Fibroblast of skin of left biceps (primary cell): ENCODE measurements around the gene NOX5.

ENCODE experiments used
- DNase-seq, 2 experiments: peaks; one replicate each; pipeline ENCODE4 v3.0.0-alpha.2; 2013; ENCODE audit warnings: low read depth in 2 of 2

Gene NOX5

GRCh38 chr15:68991723-68992122 is 22.8 kb upstream of the NOX5 start:
- no peak for DNase-seq

DNA sequence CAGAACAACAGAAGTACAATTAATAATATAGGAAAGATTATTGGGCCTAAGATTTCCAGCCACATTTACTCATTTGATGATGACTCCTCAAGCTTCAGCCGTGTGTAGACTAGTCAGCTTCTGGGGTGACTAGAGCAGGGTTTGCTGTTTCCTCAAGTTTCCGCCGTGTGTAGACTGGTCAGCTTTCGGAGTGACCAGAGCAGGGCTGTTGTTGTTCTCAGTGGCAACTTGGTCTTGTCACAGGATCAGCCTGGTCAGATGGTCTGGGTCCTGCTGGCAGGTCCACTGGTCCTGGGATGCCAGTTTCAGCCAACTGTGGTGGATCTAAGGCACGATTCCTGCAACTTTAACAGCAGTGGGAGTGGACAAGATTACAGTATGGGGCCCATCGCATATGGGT is 21.8 kb upstream of the NOX5 start:
- no peak for DNase-seq

DNA sequence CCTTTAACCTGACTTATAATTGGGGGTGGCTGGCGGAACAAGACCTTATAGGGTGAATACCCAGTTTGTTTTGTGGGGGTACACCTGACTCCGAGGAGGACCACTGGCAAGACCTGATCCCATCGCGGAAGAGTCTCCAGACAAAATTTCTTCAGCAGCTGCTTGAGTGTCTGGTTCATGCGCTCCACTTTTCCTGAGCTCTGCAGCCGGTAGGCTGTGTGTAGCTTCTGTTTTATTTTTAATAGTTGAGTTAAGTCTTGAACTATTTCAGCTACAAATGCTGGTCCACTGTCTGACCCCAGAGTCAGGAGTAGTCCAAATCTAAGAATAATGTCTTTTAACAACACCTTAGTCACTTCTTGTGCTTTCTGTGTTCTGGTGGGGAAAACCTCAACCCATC is 21.2 kb upstream of the NOX5 start:
- DNase-seq, result no peak

DNA sequence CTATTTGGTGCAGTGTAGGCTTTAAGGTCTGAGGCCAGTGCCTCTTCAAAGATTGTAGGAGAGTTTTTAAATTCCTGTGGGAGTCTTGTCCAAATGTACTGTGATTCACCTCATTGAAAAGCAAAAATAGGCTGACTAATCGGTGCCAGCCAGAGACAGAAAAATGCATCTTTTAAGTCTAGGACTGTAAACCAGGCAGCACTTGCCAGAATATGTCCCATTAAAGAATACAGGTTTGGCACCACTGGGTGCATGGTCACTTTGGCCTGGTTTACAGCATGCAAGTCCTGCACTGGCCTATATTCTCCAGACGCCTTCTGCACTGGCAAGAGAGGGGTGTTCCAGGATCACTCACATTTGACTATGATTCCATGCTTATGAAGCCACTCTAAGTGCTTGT is 20.3 kb upstream of the NOX5 start:
- DNase-seq, result no peak

- no peak for DNase-seq
Observed at GRCh38 chr15:68994981-68995761, 19.3 kb upstream of the NOX5 start.

- DNase-seq, result no peak
Observed at GRCh38 chr15:68997050-68997449, 17.4 kb upstream of the NOX5 start.

DNA sequence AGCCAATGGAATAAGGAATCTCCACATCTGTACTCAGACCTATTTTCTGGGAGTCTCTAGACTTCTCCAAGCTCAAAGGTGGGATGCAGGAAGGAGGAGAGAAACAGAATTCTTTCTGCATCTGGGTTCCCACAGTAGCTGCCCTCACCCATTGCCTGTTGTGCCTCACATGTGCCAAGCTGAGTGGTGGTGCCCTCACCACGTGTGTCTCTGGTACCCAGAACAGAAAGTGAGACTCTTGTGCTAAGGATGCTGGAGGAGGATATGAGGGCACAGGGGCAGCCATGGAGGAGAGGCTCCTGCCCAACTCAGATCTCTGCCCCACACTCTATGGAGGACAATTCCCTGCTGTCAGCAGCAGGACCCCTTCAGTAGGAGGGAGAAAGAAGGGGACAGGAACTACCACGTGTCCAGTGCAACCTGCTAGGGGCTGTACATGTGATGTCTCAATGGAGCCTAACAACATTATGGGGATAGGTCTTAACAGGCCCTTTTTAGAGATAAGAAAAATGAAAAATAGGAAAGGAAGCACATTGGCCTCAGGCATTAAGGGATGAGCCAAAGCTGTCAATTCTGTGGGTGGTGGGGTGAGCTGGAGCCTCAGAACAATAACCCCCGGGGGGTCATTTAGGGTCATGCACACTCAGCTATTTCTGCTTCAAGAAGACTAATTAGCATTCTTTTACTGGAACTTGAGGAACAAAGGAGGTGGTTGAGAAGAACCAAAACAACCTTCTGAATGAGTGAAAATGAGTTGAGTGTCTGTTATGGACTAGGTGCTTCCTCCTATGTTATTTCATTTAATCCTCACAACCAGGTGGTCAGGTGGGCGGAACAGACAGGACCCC is 16.3 kb upstream of the NOX5 start:
- no peak for DNase-seq

- DNase-seq, result no peak
Observed at GRCh38 chr15:68999091-68999490, 15.4 kb upstream of the NOX5 start.

GRCh38 chr15:69000091-69000490 is 14.4 kb upstream of the NOX5 start:
- no peak for DNase-seq

GRCh38 chr15:69000725-69001503 is 13.6 kb upstream of the NOX5 start:
- no peak for DNase-seq

GRCh38 chr15:69002783-69003182 is 11.7 kb upstream of the NOX5 start:
- DNase-seq, result no peak

GRCh38 chr15:69004011-69004410 is 10.5 kb upstream of the NOX5 start:
- DNase-seq, result no peak

GRCh38 chr15:69008056-69008455 is 6.4 kb upstream of the NOX5 start:
- no peak for DNase-seq

GRCh38 chr15:69009341-69009740 is 5.2 kb upstream of the NOX5 start:
- DNase-seq, result no peak

DNA sequence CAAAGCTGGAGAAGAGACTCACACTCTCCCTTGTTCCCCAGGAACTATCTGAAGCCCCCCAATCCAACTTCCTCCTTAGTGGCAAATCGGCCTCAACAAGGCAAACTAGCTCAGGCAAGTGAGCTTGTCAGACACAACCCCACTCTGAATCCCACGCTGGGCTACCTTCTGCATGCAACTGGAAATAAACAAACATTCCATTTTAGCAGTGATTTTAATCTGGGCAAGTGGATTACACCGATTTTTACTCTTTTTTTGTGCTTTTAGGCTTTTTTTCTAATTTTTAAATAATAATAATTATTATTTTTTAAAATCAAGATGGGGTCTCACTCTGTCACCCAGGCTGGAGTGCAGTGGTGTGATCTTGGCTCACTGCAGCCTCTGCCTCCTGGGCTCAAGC is 2.9 kb upstream of the NOX5 start:
- no peak for DNase-seq

- DNase-seq, result no peak
Observed at GRCh38 chr15:69012761-69013364, 1.6 kb upstream of the NOX5 start.

- no peak for DNase-seq
Observed at GRCh38 chr15:69013726-69014406, 629 bp upstream of the NOX5 start.

DNA sequence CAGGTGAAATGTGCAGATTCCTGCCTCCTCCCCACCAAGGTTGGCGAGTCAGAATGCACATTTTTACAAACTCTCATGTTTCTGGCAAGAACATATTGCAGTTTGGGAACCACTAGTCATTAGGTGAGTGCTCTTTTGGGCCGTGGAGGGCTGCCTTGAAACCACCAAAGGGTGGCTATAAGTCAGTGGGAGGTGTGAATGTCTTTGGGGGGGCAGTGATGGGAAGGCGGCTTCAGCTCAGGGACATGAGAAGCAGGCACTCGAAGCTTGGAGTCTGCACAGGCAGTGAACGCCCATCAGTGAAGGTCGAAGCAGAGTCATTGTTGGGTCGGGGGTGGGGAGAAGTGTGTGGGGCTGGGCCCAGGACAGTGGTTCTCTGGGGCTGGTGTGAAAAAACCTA is 1.1 kb downstream of the NOX5 start:
- DNase-seq, result no peak

DNA sequence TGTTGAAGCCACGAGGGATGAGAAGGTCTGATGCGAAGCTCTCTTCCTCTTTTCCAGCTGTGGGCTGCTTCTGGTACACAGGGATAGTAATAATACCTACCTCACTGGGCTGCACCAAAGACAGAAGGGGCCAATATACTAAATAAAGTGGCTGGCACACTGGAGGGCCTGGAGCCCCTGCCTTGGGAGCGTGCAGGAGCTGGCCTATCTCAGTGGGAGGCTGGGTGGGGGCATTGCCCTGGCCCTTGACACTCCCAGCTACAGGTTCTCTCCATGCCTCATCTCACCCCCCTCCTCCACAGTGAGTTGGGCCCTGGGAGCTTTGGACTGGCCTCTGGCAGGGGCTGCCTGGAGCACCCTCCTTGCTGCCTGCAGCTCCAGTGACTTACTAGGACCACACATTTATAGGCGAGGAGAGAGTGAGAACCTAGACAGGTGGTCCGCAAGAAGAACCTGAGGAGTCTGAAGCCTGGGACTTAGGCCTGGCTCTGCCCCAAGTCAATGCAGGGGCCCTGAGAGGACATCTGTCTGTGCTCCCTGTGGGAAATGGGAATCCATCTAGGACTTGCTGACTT is 1.6 kb downstream of the NOX5 start:
- no peak for DNase-seq

DNA sequence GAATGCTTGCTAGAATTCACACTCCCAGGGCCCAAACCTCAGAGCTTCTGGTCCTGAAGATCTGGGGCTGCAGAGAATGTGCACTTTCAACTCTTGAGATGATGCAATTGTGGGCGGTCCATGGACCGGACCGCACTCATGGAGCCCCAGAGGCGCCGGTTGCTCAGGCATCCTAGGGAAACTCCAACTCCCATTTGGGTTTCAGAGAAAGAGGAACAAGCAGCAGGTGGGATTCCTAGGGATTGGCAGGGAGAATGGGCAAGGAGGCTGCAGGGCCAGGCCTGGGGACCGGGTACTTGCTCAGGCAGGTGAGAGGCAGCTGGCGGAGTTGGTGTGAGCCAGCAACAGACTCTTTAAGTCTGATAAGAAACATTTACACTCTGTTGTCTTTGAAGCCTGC is 3.5 kb downstream of the NOX5 start:
- no peak for DNase-seq

GRCh38 chr15:69018951-69019350 is 4.5 kb downstream of the NOX5 start:
- DNase-seq, result no peak
